Measurements from ENCODE around the gene WDR27. TPM values are rescaled to one million over a fixed set of nuclear protein-coding genes. Genes with fewer than 3 reads are reported as not detected.

WDR27 gene
- total and polyA plus RNA-seq, 10 of the 15 experiments (the other 5 are each of a cell fraction or from before 2014, with no cell fraction given): 1.9 to 33.2 (median 19.0) TPM

DNA sequence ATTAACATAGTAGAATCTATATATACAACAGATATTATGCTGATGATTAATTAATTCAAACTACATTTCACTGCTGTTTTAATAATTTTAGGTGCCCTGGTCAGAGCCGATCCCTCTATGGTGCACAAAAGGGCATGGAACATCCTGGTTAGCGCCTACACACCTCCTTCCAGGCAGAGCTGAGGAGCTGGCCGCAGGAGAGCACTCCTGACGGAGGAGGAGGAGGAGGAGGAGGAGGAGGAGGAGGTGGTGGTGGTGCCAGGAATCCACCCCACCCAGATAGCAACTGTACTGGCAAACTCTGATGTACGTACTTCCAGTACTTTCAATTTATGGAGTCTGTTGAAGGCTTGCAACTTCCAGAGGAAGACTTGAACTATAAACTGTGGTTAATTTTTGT, 244.1 kb downstream of the WDR27 start:
- RAD21 ChIA-PET (ENCODE audit: unreplicated experiment): no interaction called here
- SMC1A ChIA-PET (ENCODE audit: uncharacterized antibody, unreplicated experiment): no interaction called here
- DNase-seq (ENCODE audit: low read depth, low spot score) (no peak), FAIRE-seq (no peak), ATAC-seq (no peak)
- H3K36me3 ChIP-seq (ENCODE audit: control insufficient read depth in 2 of 2, insufficient read depth in 2 of 2, low read length in 1 of 2): no peaks in the 10 kb centered on the region
- H3K79me2 ChIP-seq (ENCODE audit: control insufficient read depth, insufficient read depth, low read length): no peaks in the 10 kb centered on the region
- no peak overlapping the region for H2AFZ ChIP-seq (ENCODE audit: control insufficient read depth, low read depth, low read length)
- WGBS (ENCODE audit: insufficient coverage, insufficient replicate concordance, low lambda C conversion rate, missing lambda C conversion rate): 74% methylated on average over 3 of the region's 5 CpGs
- no peak overlapping the region for H3K4me2 ChIP-seq (ENCODE audit: control insufficient read depth, insufficient read depth)
- CTCF ChIA-PET: no interaction called here
- no peaks in the 10 kb centered on the region for H4K20me1 ChIP-seq (ENCODE audit: control insufficient read depth, insufficient read depth)
- no TSS peak for BruUV-seq (replicated peaks)
- in situ Hi-C loops (cut with MboI): no loop called here
- intact Hi-C loops (cut with micrococcal nuclease; ENCODE audit: unreplicated experiment): no loop called here
- H3K4me3 ChIP-seq: no peak overlapping the region
- no peaks in the 10 kb centered on the region for H3K4me1 ChIP-seq (ENCODE audit: control insufficient read depth, insufficient read depth, low read length)
- POLR2A ChIA-PET: no interaction called here
- TF ChIP-seq NR2C1 (IDR thresholded peaks at IDR 0.05) (no peak), KLF5 (IDR thresholded peaks at IDR 0.05; ENCODE audit: partially characterized antibody) (no peak), POU2F2 (IDR thresholded peaks at IDR 0.05; ENCODE audit: borderline replicate concordance, low read depth, low read length) (no peak), RCOR1 (conservative IDR thresholded peaks at IDR 0.05; ENCODE audit: low read depth, low read length) (no peak), SIN3A (IDR thresholded peaks at IDR 0.05; ENCODE audit: low read depth, low read length) (no peak), CBX3 (IDR thresholded peaks at IDR 0.05; ENCODE audit: borderline replicate concordance, low read depth) (no peak), MEF2A (IDR thresholded peaks at IDR 0.05; ENCODE audit: insufficient read depth, low read depth, low read length) (no peak), PAX5 (IDR thresholded peaks at IDR 0.05; ENCODE audit: borderline replicate concordance, low read depth, low read length) (no peak), RUNX3 (IDR thresholded peaks at IDR 0.05; ENCODE audit: low read length) (no peak), FOXM1 (IDR thresholded peaks at IDR 0.05; ENCODE audit: low read depth, low read length) (no peak), POLR2AphosphoS5 (IDR thresholded peaks at IDR 0.05; ENCODE audit: low read length) (no peak), ZZZ3 (IDR thresholded peaks at IDR 0.05; ENCODE audit: control insufficient read depth, insufficient read length, low read depth) (no peak)
- TF ChIP-seq, protein P1, sequence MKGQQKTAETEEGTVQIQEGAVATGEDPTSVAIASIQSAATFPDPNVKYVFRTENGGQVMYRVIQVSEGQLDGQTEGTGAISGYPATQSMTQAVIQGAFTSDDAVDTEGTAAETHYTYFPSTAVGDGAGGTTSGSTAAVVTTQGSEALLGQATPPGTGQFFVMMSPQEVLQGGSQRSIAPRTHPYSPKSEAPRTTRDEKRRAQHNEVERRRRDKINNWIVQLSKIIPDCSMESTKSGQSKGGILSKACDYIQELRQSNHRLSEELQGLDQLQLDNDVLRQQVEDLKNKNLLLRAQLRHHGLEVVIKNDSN (IDR thresholded peaks at IDR 0.05; ENCODE audit: borderline replicate concordance, extremely low read length, insufficient read depth, low read depth, low read length): no peak
- TF ChIP-seq, protein P2, sequence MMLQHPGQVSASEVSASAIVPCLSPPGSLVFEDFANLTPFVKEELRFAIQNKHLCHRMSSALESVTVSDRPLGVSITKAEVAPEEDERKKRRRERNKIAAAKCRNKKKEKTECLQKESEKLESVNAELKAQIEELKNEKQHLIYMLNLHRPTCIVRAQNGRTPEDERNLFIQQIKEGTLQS (IDR thresholded peaks at IDR 0.05; ENCODE audit: borderline replicate concordance, extremely low read depth, low read depth, low read length): no peak
- TF ChIP-seq, protein P3, sequence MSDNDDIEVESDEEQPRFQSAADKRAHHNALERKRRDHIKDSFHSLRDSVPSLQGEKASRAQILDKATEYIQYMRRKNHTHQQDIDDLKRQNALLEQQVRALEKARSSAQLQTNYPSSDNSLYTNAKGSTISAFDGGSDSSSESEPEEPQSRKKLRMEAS (IDR thresholded peaks at IDR 0.05; ENCODE audit: low read depth, low read length): no peak
- TF ChIP-seq, protein P4, sequence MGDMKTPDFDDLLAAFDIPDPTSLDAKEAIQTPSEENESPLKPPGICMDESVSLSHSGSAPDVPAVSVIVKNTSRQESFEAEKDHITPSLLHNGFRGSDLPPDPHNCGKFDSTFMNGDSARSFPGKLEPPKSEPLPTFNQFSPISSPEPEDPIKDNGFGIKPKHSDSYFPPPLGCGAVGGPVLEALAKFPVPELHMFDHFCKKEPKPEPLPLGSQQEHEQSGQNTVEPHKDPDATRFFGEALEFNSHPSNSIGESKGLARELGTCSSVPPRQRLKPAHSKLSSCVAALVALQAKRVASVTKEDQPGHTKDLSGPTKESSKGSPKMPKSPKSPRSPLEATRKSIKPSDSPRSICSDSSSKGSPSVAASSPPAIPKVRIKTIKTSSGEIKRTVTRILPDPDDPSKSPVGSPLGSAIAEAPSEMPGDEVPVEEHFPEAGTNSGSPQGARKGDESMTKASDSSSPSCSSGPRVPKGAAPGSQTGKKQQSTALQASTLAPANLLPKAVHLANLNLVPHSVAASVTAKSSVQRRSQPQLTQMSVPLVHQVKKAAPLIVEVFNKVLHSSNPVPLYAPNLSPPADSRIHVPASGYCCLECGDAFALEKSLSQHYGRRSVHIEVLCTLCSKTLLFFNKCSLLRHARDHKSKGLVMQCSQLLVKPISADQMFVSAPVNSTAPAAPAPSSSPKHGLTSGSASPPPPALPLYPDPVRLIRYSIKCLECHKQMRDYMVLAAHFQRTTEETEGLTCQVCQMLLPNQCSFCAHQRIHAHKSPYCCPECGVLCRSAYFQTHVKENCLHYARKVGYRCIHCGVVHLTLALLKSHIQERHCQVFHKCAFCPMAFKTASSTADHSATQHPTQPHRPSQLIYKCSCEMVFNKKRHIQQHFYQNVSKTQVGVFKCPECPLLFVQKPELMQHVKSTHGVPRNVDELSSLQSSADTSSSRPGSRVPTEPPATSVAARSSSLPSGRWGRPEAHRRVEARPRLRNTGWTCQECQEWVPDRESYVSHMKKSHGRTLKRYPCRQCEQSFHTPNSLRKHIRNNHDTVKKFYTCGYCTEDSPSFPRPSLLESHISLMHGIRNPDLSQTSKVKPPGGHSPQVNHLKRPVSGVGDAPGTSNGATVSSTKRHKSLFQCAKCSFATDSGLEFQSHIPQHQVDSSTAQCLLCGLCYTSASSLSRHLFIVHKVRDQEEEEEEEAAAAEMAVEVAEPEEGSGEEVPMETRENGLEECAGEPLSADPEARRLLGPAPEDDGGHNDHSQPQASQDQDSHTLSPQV (IDR thresholded peaks at IDR 0.05): no peak
- TF ChIP-seq, protein P5, sequence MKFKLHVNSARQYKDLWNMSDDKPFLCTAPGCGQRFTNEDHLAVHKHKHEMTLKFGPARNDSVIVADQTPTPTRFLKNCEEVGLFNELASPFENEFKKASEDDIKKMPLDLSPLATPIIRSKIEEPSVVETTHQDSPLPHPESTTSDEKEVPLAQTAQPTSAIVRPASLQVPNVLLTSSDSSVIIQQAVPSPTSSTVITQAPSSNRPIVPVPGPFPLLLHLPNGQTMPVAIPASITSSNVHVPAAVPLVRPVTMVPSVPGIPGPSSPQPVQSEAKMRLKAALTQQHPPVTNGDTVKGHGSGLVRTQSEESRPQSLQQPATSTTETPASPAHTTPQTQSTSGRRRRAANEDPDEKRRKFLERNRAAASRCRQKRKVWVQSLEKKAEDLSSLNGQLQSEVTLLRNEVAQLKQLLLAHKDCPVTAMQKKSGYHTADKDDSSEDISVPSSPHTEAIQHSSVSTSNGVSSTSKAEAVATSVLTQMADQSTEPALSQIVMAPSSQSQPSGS (IDR thresholded peaks at IDR 0.05; ENCODE audit: low read length): no peak
- H3K27ac ChIP-seq (ENCODE audit: control insufficient read depth, insufficient read depth): no peak overlapping the region
- H3K27me3 ChIP-seq (replicated peaks in 1 of 2; ENCODE audit: control insufficient read depth in 2 of 2, insufficient read depth in 2 of 2, low read length in 1 of 2): no peaks in the 10 kb centered on the region
- no peaks in the 10 kb centered on the region; the same call in 2 of the 3 replicates for H3K9me3 ChIP-seq (replicated peaks; ENCODE audit: control insufficient read depth, insufficient read depth, low read length)
- H3K9ac ChIP-seq (ENCODE audit: control insufficient read depth, insufficient read depth, low read length): no peak overlapping the region
